ENCODE measurements around the gene TDRD10. TPM values are rescaled to one million over a fixed set of nuclear protein-coding genes. Genes with fewer than 3 reads are reported as not detected.

Gene TDRD10
- polyA plus RNA-seq, 2 of the 4 experiments (the other 2 are of a cell fraction), result 0.04 TPM; not detected in 1

DNA sequence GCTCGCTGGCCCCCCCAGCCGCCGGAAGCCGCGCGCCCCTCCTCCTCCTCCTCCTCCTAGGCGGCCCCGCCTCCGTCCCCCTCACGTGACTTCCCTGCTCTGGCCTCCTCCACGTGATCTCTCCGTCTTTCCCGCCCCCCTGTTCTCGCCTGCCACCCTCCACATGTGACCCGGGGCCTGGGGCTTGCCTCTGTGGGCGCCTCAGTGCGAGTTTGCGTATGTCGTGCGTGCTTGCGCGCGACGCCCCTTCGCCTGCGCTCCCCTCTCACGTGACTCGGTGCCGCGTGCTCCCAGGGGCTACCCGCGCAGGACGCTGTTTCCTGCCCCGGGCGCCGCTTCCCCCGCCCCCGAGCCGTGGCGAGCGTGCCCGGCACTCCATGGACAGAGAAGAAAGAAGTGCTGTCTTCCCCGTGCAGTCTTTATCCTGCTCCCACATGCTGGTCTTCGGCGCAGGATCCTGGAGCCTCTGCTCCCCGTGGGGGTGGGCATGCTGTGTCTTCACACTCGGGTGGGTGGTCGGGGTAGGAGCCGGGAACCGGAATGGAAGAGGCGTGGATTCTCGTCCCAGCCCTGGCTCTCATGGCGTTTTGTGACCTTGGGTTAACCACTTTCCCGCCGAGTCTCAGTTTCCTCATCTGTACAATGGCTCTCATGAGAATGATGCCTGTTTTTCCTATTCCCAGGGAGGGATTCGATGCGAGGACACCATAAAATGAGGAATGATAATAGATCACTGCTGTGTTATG, 56.9 kb downstream of the TDRD10 start (continued):
- TF ChIP-seq PBX3 (IDR thresholded peaks at IDR 0.05) (no peak), ZC3H11A (IDR thresholded peaks at IDR 0.05) (no peak), BCL3 (IDR thresholded peaks at IDR 0.05) (no peak; the same call in 1 of the 3 replicates), FOXS1 (CRISPR knock-in tag; IDR thresholded peaks at IDR 0.05) (no peak), POLR2A (IDR thresholded peaks at IDR 0.05; ENCODE audit: low read length) (peak; percentile 73), GATA3 (IDR thresholded peaks at IDR 0.05; ENCODE audit: borderline replicate concordance) (peak; percentile 66), MYC (IDR thresholded peaks at IDR 0.05; ENCODE audit: borderline replicate concordance, low read length) (peak; percentile 95), RAD21 (conservative IDR thresholded peaks at IDR 0.05 in 1 of 2, IDR thresholded peaks at IDR 0.05 in 1 of 2) (no peak), ATOH8 (CRISPR knock-in tag; IDR thresholded peaks at IDR 0.05; ENCODE audit: low read depth) (no peak), NFE2L2 (conservative IDR thresholded peaks at IDR 0.05; ENCODE audit: low read length) (no peak), BHLHE40 (IDR thresholded peaks at IDR 0.05; ENCODE audit: low read depth, low read length) (peak; percentile 80), USF2 (IDR thresholded peaks at IDR 0.05) (peak; percentile 100), E2F6 (IDR thresholded peaks at IDR 0.05; ENCODE audit: borderline replicate concordance, low read depth) (peak; percentile 99), HOXB5 (CRISPR knock-in tag; IDR thresholded peaks at IDR 0.05) (peak; percentile 78; the same call in 1 of the 2 replicates), HES2 (IDR thresholded peaks at IDR 0.05) (no peak), ZFP36 (IDR thresholded peaks at IDR 0.05; ENCODE audit: borderline replicate concordance, partially characterized antibody) (peak; percentile 13), MAZ (IDR thresholded peaks at IDR 0.05; ENCODE audit: borderline replicate concordance, low read depth, low read length) (peak; percentile 87; the same call in 1 of the 2 replicates), ZSCAN20 (CRISPR knock-in tag; IDR thresholded peaks at IDR 0.05) (no peak; the same call in 1 of the 2 replicates), PHF8 (IDR thresholded peaks at IDR 0.05; ENCODE audit: borderline replicate concordance, low read depth) (peak; percentile 71; the same call in 1 of the 2 replicates), KDM1A (IDR thresholded peaks at IDR 0.05; ENCODE audit: low read depth) (peak; percentile 99)
- TF ChIP-seq, protein P1, sequence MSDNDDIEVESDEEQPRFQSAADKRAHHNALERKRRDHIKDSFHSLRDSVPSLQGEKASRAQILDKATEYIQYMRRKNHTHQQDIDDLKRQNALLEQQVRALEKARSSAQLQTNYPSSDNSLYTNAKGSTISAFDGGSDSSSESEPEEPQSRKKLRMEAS (IDR thresholded peaks at IDR 0.05), result peak; percentile 100
- TF ChIP-seq, protein P2, sequence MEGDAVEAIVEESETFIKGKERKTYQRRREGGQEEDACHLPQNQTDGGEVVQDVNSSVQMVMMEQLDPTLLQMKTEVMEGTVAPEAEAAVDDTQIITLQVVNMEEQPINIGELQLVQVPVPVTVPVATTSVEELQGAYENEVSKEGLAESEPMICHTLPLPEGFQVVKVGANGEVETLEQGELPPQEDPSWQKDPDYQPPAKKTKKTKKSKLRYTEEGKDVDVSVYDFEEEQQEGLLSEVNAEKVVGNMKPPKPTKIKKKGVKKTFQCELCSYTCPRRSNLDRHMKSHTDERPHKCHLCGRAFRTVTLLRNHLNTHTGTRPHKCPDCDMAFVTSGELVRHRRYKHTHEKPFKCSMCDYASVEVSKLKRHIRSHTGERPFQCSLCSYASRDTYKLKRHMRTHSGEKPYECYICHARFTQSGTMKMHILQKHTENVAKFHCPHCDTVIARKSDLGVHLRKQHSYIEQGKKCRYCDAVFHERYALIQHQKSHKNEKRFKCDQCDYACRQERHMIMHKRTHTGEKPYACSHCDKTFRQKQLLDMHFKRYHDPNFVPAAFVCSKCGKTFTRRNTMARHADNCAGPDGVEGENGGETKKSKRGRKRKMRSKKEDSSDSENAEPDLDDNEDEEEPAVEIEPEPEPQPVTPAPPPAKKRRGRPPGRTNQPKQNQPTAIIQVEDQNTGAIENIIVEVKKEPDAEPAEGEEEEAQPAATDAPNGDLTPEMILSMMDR (IDR thresholded peaks at IDR 0.05), result no peak

All from A549 (cell line).